ENCODE data around the gene RMND5B. TPM values are rescaled to one million over a fixed set of nuclear protein-coding genes. Genes with fewer than 3 reads are reported as not detected.
"Not testable (repeated sequence)": the region's sequence is repeated elsewhere in the genome, so short reads cannot be mapped to it uniquely, and the experiment has no call there.

RMND5B gene, protein sequence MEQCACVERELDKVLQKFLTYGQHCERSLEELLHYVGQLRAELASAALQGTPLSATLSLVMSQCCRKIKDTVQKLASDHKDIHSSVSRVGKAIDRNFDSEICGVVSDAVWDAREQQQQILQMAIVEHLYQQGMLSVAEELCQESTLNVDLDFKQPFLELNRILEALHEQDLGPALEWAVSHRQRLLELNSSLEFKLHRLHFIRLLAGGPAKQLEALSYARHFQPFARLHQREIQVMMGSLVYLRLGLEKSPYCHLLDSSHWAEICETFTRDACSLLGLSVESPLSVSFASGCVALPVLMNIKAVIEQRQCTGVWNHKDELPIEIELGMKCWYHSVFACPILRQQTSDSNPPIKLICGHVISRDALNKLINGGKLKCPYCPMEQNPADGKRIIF
- 38.6 TPM for total RNA-seq

DNA sequence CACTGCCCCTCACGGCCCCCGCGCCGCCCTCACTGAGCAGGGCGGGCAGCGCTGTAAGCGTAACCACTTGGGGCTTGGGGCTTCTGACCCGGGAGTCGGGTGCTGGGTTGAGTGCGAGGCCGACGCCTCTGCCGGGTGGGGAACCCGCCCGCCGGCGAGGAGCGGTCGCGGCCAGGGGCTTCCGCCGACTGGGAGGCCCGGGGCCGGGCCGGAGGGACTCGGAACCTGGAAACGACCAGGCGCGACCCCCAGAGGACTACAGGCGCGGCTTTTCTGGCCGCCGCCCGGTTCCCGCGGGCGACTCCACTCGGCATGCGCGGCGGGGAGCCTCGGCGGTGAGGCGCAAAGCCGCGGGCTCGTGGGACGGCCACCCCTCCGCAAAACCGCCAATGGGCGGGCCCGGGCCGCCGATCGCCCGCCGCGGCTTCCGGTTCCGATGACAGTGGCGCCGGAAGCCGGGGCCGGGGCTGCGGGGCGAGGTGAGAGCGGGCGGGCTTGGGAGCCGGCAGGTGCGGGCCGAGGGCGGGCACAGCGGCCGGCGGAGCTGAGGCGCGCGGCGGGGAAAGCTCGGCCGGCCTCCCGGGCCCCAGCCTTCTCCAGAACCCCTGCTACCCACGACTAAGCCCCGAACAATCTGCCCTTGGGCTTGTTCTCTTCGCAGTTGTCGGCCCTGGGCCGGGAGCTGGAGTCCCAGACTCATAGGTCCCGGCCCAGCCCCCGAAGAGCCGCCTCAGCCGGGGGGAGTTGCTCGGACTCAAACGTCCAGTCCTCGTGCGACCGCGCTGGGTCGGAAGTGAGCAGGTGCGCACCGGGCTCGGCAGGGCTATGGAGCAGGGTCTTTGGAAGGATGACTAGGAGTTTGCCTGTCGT, at the start of gene RMND5B:
Gene RMND5B, plus strand, starts transcription at position 439 of the 870 bp plus-strand sequence. CDS start 7,106 bp downstream, outside the sequence.
- peak; percentile 89 for DNase-seq

GRCh38 chr5:178081571-178082243, 49.1 kb upstream of the RMND5B start:
- DNase-seq: no peak

DNA sequence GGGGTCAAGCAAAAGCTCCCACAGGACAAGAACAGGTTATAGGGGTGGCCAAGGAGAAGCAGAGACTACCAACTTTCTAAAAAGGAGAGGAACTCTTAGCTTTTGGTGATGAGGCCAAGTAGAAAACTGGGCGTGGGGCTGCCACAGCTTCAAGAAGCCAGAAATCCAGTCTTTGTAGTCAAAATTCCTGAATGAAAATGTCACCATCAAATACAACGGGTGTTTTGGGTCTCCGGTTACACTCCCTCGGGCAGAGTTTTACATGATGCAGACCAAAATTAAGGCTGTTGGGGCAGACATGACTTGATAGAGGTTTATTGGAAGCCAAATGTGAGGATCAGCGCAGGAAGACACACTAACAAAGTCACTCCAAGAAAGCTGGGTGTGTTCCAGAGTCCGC, 46.9 kb upstream of the RMND5B start:
- peak; percentile 41 for DNase-seq

DNA sequence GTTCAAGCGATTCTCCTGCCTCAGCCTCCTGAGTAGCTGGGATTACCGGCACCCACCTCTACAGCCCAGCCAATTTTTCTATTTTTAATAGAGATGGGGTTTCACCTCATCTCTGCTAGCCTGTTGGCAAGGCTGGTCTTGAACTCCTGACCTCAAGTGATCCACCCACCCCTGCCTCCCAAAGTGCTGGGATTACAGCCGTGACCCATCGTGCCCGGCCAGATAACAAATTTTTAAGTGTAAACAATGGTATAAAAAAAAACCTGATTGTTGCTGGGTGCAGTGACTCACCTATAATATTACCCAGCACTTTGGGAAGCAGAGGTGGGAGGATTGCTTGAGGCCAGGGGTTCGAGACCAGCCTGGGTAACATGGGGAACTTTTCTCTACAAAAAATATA, 45.5 kb upstream of the RMND5B start:
- DNase-seq: no peak

DNA sequence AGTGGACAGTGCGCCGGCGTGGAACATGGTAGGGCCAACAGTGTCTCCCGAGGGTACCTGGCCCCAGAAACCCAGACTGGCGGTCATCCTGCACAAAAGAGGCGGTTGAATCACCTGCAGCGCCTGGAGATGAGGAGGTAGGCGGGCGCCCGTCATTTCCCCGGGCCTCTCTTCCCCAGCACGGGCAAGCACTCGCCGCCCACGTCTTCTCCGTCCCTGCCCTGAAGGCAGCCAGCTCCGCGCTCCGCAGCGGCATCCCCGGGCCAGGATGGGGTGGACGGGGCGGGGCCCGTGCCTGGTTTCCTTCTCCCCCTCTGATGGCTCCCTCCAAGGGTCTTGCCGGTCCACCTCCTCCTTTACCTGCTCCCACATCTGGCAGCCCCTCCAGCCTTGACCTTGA, 44.5 kb upstream of the RMND5B start:
- no peak for DNase-seq

GRCh38 chr5:178087199-178087598, 43.6 kb upstream of the RMND5B start:
- not testable (repeated sequence) for DNase-seq

DNA sequence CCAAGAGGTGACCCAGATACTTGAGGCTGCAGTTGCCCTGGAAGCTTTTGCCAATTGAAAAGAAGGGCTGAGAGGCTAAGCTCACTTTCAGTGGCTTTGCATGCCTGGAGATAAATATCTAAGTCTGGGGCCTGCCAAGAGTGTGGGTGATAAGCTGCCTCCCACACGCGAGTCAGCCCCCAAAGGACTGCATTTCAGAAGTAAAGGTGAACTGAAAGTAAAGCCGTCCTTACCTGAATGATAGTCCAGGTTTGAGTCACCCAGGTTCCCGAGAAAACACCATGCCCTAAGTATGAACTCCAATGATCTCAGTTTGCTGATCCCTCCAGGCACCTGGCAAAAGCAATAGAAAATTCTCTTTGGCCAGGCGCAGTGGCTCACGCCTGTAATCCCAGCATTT, 40.0 kb upstream of the RMND5B start:
- no peak for DNase-seq

DNA sequence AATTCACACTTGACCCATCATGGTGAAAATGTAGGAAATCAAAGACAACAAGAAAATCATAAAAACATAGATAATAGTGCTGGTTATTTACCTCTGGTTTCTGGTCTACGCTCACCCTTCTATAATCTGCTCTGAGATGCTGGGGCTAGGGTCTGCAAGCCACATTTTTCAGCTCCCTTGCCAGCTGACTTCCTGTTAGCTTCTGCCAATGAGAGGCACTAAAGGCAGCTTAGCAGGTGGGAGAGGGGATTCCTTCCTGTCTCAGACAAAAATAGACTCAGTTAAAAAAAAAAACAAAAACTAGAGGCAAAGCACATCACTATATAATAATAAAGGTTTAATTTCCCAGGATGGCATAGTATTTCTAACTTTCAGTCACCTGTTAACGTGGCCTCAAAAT, 37.7 kb upstream of the RMND5B start:
- no peak for DNase-seq

- no peak for DNase-seq
Measured at GRCh38 chr5:178094345-178094744, 36.5 kb upstream of the RMND5B start.

DNA sequence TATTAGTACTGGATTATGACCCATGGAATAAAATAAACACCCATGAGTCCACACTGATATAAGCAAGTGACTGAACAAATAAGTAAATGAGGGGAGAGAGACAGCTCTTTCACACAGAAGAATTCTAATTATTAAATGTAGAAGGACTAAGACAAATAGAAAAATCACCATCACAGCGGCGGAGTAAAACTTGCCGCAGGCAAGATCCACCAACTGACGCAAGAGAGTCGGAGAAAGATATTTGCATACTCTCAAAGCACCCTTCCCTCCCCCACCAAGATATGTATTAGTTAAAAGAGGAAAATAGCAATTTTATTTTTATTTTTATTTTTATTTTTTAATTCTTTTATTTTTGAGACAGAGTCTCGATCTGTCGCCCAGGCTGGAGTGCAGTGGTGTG, 32.1 kb upstream of the RMND5B start:
- DNase-seq: no peak

DNA sequence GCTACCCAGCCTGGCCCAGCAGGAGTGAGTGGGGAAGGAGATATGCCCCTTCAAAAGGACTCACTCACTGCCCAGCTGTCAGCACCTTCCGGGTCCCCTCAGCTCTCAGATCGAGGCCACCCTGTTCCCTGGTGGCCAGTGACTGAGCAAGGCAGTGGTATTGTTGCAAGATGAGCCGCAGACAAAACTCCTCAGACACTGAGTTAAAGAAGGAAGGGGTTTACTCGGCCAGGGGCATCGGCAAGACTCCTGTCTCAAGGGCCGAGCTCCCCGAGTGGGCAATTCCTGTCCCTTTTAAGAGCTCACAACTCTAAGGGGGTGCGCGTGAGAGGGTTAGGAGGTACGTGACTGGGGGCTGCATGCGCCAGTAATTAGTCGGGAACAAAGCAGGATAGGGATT, 27.2 kb upstream of the RMND5B start:
- DNase-seq: no peak

- DNase-seq: peak; percentile 69
Measured at GRCh38 chr5:178104492-178104891, 26.3 kb upstream of the RMND5B start.

DNA sequence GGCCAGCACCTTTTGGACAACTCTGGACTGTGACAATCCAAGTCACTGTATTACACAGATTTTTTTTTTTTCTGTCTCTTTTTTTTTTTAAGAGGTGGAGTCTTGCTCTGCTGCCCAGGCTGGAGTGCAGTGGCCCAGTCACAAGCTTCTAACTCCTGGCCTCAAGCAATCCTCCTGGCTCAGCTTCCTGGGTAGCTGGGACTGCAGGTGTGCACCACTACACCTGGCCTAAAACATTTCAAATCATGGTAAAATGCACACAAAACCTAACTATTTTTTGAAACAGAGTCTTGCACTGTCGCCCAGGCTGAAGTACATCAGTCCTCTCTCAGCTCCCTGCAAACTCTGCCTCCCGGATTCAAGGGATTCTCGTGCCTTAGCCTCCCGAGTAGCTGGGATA, 24.7 kb upstream of the RMND5B start:
- no peak for DNase-seq

DNA sequence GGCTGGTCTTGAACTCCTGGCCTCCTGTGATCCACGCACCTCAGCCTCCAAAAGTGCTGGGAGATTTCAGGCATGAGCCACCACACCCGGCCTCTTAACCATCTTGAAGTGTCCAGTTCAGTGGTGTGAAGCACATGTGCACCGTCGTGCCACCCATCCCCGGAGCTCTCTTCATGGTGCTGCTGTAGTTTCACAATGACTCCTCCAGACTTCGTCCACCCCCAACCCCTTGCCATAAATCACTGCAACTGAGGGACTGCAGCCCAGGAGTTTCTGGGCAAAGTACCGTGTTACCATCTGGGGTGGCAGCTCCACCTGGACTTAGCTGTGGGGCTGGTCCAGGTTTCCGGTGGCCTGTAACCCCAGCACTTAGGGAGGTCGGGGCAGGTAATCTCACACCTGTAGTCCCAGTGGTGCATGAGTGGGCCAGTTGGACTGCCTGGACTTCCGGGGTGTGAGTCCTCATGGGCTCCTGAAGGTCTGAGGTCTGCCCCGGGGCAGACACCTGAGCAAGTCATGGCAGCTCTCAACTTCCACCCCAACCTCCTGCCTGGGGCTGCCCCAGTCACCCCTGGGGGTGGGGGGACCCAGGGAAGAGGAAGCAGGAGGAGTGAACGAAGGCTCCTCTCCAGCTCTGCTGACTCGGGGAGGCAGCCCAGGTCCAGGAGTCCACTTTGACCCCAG, 24.1 kb upstream of the RMND5B start:
- DNase-seq: no peak

- no peak for DNase-seq
Measured at GRCh38 chr5:178107756-178108310, 23.0 kb upstream of the RMND5B start.

- DNase-seq: no peak
Measured at GRCh38 chr5:178108446-178108845, 22.4 kb upstream of the RMND5B start.

DNA sequence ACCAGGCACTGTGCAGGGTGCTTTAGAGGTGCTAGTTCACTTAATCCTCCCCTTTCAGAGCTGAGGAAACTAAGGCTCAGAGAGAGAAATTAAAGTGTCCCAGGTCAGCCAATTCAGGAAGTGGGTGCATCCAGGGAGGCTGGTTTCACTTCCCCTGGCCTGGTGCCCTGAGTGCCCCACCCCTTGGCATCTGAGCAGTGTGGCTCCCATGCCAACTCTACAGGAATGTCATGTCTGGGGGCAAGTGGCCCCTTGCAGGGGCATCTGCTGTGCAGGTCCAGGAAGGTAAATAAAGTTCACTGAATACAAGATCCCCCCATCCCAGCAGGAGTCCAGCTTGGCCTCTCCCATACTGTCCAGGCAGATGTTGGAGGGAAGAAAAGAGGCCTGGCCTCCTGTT, 21.8 kb upstream of the RMND5B start:
- DNase-seq: no peak

GRCh38 chr5:178110511-178110910, 20.3 kb upstream of the RMND5B start:
- no peak for DNase-seq

GRCh38 chr5:178111925-178112324, 18.9 kb upstream of the RMND5B start:
- DNase-seq: peak; percentile 69

DNA sequence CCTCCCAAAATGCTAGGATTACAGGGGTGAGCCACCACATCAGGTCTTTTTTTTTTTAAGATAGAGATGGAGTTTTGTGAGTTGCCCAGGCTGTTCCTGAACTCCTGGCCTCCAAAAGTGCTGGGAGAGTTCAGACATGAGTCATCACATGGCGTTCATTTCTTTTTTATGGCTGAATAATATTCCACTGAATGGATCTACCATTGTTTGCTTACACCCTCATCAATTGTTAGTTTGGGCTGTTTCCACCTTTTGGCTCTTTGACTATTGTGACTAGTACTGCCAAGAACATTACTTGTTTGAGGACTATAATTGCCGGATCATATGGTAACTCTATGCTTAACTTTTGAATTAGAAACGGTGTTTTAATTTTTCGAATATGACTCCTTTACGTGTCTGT, 18.3 kb upstream of the RMND5B start:
- DNase-seq: no peak

DNA sequence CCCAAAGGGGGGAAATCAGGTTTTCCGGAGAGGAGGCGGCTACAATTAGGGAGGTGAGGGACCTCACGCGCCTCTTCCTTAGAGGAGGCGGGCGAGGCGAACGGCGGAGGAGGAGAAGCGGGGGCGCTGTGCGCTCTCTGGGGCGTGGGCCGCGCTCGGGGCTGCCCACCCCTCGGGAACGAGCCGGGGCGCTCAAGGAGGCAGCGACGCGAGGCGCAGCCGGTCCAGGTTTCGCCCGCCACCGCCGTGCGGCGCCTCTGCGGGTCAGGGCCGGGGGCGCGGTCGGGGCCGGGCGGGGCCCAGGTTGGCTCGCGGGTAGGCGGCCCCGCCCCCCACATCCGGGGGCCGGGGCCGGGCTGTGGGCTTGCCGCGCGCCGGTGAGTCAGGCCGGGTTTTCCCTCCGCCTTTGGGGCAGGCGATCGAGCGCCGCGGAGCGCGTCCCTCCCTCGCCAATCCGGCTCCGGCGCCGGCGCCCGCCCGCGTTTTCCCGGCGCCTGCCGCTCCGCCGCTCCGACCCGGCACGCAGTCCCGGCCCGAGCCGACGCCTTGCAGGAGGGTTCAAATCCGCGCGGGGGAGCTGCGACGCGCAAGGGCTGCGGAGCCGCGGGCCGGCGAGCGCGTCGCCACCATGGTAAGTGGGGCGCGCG, 17.6 kb upstream of the RMND5B start, which contains the start of gene N4BP3:
Gene N4BP3, plus strand, starts transcription at position 392 of the 647 bp plus-strand sequence. CDS start 6,052 bp downstream, outside the sequence.
- peak; percentile 85 for DNase-seq

Measured in tongue (tissue), 2 donors.